Superior temporal gyrus (tissue), 1 donor: Measurements from ENCODE around the gene LCN1.
"Not testable (repeated sequence)": the region's sequence is repeated elsewhere in the genome, so short reads cannot be mapped to it uniquely, and the experiment has no call there.

ENCODE experiments used
- DNase-seq: peaks from one replicate; pipeline ENCODE4 v3.0.0-alpha.2; 2016; ENCODE audit errors: extremely low spot score

Gene LCN1

GRCh38 chr9:135545646-135546176 is 24.5 kb downstream of the LCN1 start, which contains the start of gene OBP2A:
Gene OBP2A, plus strand, starts transcription at chr9:135546126. Its CDS starts 55 bp downstream, at chr9:135546181.
- not testable (repeated sequence) for DNase-seq

GRCh38 chr9:135546792-135547617 is 25.8 kb downstream of the LCN1 start:
- not testable (repeated sequence) for DNase-seq

GRCh38 chr9:135547756-135548736 is 26.8 kb downstream of the LCN1 start:
- no peak for DNase-seq

GRCh38 chr9:135549478-135550343 is 28.5 kb downstream of the LCN1 start:
- not testable (repeated sequence) for DNase-seq

GRCh38 chr9:135550344-135550918 is 29.2 kb downstream of the LCN1 start:
- DNase-seq, result no peak

- no peak for DNase-seq
These were observed 29.8 kb downstream of the LCN1 start for GRCh38 chr9:135551031-135551430.

- no peak for DNase-seq
These were observed 30.2 kb downstream of the LCN1 start for GRCh38 chr9:135551456-135551855.

- no peak for DNase-seq
These were observed 30.9 kb downstream of the LCN1 start for GRCh38 chr9:135552021-135552697.

GRCh38 chr9:135552698-135553171 is 31.5 kb downstream of the LCN1 start:
- DNase-seq, result no peak

GRCh38 chr9:135554718-135555117 is 33.5 kb downstream of the LCN1 start:
- DNase-seq, result no peak

- DNase-seq, result no peak
These were observed 34.0 kb downstream of the LCN1 start for GRCh38 chr9:135555203-135555602.

GRCh38 chr9:135555910-135556309 is 34.7 kb downstream of the LCN1 start:
- no peak for DNase-seq

- no peak for DNase-seq
These were observed 38.4 kb downstream of the LCN1 start for GRCh38 chr9:135559606-135560005.

GRCh38 chr9:135561391-135562234 is 40.4 kb downstream of the LCN1 start, which contains the start of gene PAEP:
Gene PAEP, plus strand, starts transcription at chr9:135561756.
- no peak for DNase-seq

- no peak for DNase-seq
These were observed 41.0 kb downstream of the LCN1 start for GRCh38 chr9:135562235-135562745.

- DNase-seq, result no peak
These were observed 41.8 kb downstream of the LCN1 start for GRCh38 chr9:135563039-135563476.

- DNase-seq, result no peak
These were observed 42.6 kb downstream of the LCN1 start for GRCh38 chr9:135563858-135564257.

GRCh38 chr9:135565141-135565628 is 43.9 kb downstream of the LCN1 start:
- DNase-seq, result no peak

- no peak for DNase-seq
These were observed 44.4 kb downstream of the LCN1 start for GRCh38 chr9:135565636-135566035.
